HG03139 (cell line): ENCODE results near the gene GABBR2.
"Not testable (repeated sequence)": the region's sequence is repeated elsewhere in the genome, so short reads cannot be mapped to it uniquely, and the experiment has no call there.

ENCODE experiments used
- ATAC-seq: cut with Tn5 transposase; IDR thresholded peaks from one replicate; pipeline ENCODE4 v1.9.1; 2021; ENCODE audit not compliant: unreplicated experiment

GABBR2 gene

GRCh38 chr9:98310752-98311392, 397.9 kb downstream of the GABBR2 start:
- ATAC-seq = no peak

DNA sequence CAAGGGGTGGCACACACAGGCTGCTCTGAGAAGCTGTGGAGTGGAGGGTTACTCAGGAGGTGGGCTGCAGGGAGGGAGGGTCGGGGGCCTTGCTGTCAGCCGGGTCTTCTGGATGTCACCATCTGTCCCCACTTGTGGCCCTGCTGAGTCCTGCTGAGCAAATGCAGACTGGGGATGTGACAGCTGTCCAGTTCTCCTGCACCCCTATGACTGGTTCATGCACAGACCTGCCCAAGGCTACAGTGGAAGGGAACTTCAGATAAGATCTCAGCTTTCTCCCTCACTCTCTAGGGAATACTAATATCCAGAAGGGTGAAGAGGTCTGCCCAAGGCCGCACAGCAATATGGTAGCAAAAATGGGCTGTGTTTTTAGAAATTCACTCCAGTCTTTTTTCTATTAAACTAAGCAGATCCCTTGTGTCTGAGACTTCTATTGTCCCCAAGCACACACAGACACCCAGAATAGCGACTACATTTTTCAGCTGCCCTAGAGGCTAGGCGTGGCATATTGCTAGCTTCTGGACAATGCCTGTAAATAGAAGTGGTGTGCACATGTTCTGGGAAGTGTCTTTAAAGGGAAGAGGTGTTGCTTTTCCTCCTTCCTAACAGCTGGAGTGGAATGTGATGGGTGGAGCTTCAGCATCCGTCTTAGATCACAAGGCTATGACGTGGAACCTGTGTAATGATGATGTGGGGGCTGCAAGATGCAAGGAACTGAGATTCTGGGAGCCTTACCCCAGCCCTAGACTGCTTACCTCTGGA, 402.2 kb downstream of the GABBR2 start:
- no peak for ATAC-seq

- ATAC-seq = no peak
These were observed 404.4 kb downstream of the GABBR2 start for GRCh38 chr9:98304381-98304780.

GRCh38 chr9:98303633-98304125, 405.1 kb downstream of the GABBR2 start:
- no peak for ATAC-seq

DNA sequence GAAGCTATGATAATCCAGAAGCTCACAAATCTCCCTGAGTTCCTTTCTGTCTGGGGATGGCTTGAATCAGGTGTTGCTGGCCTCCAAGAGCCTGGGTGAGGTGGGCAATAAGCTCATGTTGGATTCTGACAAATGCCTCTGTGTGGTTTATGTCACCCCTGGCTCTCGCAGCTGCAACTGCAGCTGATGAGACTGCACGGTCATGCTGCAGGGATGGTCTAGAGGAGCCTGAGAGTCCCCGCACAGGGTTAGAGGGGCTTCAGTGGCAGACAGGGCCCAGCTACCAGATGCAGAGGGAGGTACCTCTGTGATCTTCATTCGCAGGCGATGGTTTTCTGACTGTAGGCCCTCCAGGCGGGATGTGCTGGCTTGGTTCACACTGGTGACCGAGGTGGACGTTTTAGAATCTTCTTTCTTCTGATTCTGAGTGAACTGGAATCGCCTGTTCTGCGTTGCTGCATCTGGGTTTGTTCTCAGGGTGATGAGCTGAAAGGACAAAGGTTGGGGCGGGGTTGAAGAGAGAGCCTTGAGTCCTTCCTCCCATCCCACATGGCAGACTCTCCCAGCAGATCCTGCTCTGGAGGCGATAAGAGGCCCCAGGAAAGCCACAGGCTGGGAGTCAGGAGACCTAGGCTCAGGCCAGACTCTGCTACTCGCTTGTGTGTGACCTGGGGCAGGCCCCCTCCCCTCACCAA, 405.6 kb downstream of the GABBR2 start:
- ATAC-seq = no peak

DNA sequence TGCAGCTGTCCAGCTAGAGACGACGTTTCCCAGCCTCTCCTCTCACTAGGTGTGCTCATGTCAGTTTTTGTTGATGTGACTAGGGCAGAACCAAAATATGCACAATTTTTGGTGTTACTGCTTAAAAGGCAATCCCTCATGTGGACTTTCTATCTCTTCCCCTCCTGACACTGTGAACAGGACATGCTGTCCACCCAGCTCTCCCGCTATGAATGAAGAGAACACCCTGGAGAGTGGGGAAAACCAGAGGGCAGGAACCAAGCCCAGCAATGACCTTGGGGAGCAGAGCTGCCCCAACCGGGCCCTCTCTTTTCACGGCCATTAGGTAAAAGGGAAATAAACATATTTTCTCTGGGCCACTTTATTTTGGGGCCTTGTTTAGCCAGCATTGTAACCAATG, 406.6 kb downstream of the GABBR2 start:
- no peak for ATAC-seq

- ATAC-seq = no peak
These were observed 408.1 kb downstream of the GABBR2 start for GRCh38 chr9:98300611-98301010.

DNA sequence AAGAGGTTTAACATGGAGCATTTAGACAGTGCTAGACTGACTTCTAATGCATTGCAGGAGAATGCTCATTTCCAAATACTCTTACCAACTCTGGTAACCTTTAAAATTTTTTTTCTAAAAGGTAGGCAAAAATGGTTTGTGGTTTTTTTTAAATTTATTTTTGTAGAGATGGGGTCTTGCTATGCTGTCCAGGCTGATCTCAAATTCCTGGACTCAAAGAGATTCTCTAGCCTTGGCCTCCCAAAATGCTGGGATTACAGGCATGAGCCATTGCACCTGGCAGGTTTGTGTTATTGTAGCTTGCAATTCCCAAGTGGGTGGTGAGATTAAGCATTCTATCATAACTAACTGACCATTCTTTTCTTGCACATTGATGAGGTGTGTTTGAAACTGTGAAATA, 410.3 kb downstream of the GABBR2 start:
- ATAC-seq = no peak

DNA sequence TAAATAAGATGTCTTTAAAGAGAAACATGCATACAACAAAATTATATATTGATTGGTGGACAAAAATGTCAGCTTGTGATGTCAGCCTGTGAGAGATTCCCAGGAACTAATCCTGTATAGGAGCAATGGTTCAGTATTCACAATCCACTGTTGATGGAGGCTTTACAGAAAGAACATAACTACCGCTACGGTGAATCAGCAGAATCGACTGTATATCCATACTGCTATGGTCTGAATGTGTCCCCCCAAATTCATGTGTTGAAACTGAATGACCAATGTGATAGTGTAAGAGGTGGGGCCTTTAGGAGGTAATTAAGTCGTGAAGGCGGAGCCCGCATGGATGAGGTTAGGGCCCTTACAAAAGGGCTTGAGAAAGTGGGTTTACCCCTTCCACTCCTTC, 412.9 kb downstream of the GABBR2 start:
- no peak for ATAC-seq

GRCh38 chr9:98291820-98292219, 416.9 kb downstream of the GABBR2 start:
- no peak for ATAC-seq

- no peak for ATAC-seq
These were observed 418.3 kb downstream of the GABBR2 start for GRCh38 chr9:98290411-98290810.

DNA sequence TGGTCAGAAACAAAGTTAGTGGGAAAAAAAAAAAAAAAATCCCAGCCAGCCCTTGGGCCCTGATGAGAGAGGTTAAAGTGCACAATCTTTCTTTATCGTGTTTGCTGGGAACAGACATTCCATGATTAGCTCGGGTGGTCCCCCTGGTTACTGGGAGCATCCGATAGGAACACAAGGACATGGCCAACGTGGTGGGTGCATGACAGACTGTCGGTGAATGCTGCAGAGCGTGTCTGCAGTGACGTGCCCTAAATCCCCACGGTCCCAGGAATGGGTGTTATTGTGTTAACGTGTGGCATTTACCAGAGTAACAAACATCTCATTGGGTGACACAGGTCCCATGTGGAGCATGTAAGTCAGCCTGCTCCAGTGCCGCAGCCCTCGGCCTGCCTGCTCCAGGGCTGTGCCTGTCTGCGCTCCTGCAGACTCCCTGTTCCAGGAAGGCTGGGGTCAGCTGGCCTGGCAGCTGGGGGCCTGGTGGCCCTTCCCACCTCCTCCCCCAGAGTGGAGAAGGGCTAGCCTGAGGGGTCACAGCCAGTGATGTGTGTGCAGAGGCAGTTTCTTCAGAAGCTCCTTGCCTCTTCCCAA, 419.0 kb downstream of the GABBR2 start:
- ATAC-seq = no peak

DNA sequence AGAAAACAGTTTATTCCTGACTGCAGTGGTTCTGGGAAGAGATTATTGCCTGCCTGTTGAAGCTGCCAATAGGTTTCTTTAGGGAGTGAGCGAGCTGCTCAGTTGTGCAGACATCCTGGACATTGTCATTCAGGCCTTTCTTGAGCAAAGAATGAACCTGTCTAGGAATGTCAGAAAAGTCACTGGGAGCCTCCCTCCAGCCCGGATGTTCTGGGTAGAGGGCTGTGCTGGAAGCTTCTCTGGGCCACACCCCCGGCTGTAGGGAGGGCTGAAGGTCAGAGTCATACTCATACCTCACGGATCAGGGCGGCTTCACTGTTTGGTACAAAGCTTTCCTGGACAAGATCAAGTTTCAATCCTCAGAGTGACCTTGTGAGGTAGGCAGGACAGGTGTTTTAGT, 419.9 kb downstream of the GABBR2 start:
- ATAC-seq = no peak

- ATAC-seq = no peak
These were observed 421.4 kb downstream of the GABBR2 start for GRCh38 chr9:98287384-98287783.

GRCh38 chr9:98285446-98285845, 423.3 kb downstream of the GABBR2 start:
- ATAC-seq = no peak

DNA sequence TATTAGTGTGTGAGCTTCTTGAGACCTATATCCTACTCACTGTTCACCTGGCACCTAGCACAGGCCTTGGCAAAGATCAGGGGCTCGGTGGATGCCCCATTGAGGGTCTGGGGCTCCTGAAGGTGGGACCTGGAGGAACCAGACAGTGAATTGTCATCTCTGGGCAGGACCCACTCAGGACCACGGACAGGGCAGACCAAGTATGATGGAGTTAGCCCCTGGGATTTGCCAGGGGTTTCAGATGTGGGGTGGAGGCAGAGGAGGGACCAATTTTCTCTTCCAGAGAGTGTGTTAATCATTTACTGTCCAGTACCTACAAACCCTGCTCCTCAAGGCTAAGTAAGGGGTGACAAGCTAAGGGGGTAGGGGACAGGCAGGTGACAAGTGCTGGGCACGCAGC, 424.0 kb downstream of the GABBR2 start:
- no peak for ATAC-seq

DNA sequence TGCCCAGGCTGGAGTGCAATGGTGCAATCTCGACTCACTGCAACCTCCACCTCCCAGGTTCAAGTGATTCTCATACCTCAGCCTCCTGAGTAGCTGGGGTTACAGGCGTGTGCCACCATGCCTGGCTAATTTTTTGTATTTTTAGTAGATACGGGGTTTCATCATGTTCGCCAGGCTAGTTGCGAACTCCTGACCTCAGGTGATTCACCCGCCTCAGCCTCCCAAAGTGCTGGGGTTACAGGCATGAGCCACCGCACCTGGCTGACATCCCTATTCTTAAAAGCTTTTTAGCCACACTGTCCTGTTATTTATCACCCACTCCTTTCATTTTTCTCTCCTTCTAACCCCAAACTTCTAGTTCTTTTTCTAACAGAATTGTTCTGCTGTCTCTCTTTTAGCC, 425.6 kb downstream of the GABBR2 start:
- not testable (repeated sequence) for ATAC-seq

DNA sequence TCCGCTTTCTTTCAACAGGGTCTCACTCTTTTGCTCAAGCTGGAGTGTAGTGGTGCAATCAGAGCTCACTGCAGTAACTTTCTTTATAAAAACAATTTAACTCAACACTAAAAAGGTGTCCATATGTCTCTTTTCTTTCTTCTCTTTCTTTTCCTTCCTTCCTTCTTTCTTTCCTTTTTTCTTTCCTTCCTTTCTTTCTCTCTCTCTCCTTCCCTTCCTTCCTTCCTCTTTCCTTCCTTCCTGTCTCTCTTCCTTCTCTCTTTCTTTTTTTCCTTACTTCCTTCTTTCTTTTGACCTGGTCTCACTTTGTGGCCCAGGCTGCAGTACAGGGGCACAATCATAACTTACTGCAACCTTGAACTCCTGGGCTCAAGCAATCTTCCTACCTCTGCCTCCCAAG, 427.5 kb downstream of the GABBR2 start:
- ATAC-seq = no peak

DNA sequence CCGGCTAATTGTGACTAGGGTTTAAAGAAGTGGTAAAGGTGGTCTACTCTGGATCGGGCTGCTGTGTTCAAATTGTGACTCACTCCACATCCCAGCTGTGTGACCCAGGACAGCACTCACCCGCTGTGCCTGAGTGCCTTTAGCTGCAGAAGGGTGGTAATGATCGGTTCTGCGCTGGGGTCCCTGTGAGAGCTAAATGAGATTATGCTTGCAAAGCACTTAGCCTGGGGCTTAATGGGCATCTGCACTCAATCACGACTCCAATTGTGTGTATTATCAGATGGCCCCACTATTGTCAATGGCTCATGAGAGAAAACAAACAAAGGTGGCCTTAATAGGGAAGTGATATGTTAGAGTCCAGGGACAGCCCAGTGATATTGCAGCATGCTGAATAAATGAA, 428.2 kb downstream of the GABBR2 start:
- no peak for ATAC-seq

DNA sequence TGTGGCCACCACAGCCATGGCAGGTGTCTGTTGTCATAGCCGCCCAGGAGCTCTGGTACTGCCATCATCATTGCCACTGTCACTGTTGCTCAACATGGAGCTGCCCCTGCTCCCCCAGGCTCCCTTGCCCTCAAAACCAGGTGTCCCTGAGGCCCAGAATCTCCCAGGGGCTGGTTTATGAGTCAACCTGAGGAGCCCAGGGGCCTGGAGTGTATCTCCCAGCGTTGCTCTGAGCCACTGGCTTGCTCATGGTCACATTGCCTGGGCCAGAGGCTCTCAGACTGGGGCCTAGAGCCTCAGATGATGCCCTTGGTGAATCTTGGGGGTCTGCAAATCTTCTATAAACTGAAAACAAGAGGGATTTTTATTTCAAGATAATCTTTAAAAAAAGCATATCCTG, 428.6 kb downstream of the GABBR2 start:
- ATAC-seq = no peak

DNA sequence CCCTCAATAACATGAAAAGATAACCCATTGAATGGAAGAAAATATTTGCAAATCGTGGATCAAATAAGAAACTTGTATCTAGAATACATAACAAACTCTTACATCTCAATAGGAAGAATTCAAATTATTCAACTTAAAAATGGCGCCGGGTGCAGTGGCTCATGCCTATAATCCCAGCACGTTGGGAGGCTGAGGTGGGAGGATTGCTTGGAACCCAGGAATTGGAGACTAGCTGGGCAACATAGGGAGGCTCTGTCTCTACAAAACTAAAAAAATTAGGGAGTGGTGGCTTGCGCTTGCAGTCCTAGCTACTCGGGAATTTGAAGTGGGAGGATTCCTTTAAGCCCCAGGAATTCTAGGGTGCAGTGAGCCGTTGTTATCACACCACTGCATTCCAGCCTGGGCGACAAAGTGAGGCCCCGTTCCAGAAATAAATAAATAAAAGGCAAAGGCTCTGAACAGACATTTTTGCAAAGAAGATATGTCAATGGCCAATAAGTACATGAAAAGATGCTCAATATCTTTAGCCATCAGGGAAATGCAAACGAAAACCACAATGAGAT, 431.7 kb downstream of the GABBR2 start:
- ATAC-seq = no peak
